Activated B cell treated with CpG ODN at 0.5 μM for 24 hours (primary cell): Measurements from ENCODE around the gene PITX2. TPM values are rescaled to one million over a fixed set of nuclear protein-coding genes. Genes with fewer than 3 reads are reported as not detected.

ENCODE experiments used
- ATAC-seq: fragments of 200-7000 bp; cut with Tn5 transposase; one replicate; pipeline ENCODE4 v1.10.0; 2021; ENCODE audit warnings: low read depth, mild to moderate bottlenecking, moderate library complexity
- CTCF ChIA-PET: fragments of 350-600 bp; sonication (Branson Sonifier 250); formaldehyde crosslinking; loops from one replicate; lab custom pipeline; 2021; ENCODE audit warnings: antibody characterized with exemption; lab: Charles Lee
- POLR2A ChIA-PET: fragments of 350-600 bp; sonication (Branson Sonifier 250); formaldehyde crosslinking; loops from one replicate; lab custom pipeline; 2021; ENCODE audit warnings: antibody characterized with exemption; lab: Charles Lee
- DNase-seq: peaks from one replicate; pipeline ENCODE4 v3.0.0; 2022
- H3K27ac Mint-ChIP-seq: one replicate; pipeline ENCODE4 v1.8.0; 2020; ENCODE audit warnings: mixed read lengths
- H3K27me3 Mint-ChIP-seq: one replicate; pipeline ENCODE4 v1.8.0; 2021; ENCODE audit warnings: mixed read lengths
- H3K36me3 Mint-ChIP-seq: one replicate; pipeline ENCODE4 v1.8.0; 2021; ENCODE audit warnings: low read depth, mixed read lengths
- H3K4me1 Mint-ChIP-seq: one replicate; pipeline ENCODE4 v1.8.0; 2021; ENCODE audit warnings: mixed read lengths
- H3K4me3 Mint-ChIP-seq: one replicate; pipeline ENCODE4 v1.8.0; 2020; ENCODE audit warnings: mild to moderate bottlenecking, mixed read lengths
- H3K9me3 Mint-ChIP-seq: one replicate; pipeline ENCODE4 v1.8.0; 2020; ENCODE audit warnings: mixed read lengths
- intact Hi-C: fragments of 100-400 bp; cut with micrococcal nuclease; formaldehyde crosslinking; loops from one replicate; pipeline ENCODE4 v1.15.1; 2024
- total RNA-seq: library from RNA; stranded (reverse); gene quantifications from 2 replicates; pipeline ENCODE4 v1.2.3, GENCODE V29; 2022
- TF ChIP-seq, protein P1 (sequence below): fragments of 200-600 bp; IDR thresholded peaks from one replicate; pipeline ENCODE4 v1.8.0; 2022; ENCODE audit warnings: antibody characterized with exemption, mild to moderate bottlenecking

PITX2 gene
- total RNA-seq, 1 donor from 2014 or later: not detected

DNA sequence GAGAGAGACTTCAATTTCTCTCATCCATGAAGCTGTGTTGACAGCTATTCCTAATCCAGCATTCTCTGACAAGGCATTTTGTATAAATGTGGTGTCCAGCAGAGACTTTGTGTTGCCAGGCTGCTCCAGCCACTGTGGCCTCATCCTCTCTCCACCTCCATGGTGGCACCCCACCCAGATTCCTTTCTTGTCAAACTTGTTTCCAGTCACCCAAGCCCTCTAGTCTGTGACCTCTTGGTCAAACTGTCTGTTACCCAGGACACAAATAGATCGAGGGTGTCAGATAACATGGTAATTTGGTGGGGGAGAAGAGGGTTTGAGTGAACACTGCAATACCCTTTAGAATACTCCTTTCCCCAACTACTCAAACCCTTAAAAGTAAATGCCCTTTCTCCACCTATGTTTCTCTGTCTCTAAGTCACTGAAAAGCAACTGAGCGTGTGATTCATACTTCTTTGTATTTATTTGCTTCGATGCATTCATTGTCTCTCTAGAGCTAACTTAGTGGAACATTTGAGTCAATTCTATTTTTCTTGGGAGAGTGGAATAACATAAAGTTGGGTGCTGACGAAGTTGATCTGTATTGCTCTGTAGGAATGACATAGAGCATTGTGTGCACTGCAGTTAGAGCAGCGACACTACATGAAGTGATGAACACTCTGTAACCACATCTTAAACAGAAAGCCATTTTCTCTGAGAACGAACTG is 13.7 kb downstream of the PITX2 start:
- H3K4me1 Mint-ChIP-seq: no peaks in the 10 kb centered on the region
- H3K9me3 Mint-ChIP-seq: no peaks in the 10 kb centered on the region
- H3K27ac Mint-ChIP-seq: no peak overlapping the region
- no peak for ATAC-seq
- no peak for DNase-seq
- ChIA-PET POLR2A (no interaction called here), CTCF (no interaction called here)
- H3K4me3 Mint-ChIP-seq: no peak overlapping the region
- H3K36me3 Mint-ChIP-seq: no peaks in the 10 kb centered on the region
- peaks cover 55% of the 10 kb centered on the region for H3K27me3 Mint-ChIP-seq
- TF ChIP-seq, protein P1, sequence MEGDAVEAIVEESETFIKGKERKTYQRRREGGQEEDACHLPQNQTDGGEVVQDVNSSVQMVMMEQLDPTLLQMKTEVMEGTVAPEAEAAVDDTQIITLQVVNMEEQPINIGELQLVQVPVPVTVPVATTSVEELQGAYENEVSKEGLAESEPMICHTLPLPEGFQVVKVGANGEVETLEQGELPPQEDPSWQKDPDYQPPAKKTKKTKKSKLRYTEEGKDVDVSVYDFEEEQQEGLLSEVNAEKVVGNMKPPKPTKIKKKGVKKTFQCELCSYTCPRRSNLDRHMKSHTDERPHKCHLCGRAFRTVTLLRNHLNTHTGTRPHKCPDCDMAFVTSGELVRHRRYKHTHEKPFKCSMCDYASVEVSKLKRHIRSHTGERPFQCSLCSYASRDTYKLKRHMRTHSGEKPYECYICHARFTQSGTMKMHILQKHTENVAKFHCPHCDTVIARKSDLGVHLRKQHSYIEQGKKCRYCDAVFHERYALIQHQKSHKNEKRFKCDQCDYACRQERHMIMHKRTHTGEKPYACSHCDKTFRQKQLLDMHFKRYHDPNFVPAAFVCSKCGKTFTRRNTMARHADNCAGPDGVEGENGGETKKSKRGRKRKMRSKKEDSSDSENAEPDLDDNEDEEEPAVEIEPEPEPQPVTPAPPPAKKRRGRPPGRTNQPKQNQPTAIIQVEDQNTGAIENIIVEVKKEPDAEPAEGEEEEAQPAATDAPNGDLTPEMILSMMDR: no peak
- intact Hi-C loops: no loop called here

DNA sequence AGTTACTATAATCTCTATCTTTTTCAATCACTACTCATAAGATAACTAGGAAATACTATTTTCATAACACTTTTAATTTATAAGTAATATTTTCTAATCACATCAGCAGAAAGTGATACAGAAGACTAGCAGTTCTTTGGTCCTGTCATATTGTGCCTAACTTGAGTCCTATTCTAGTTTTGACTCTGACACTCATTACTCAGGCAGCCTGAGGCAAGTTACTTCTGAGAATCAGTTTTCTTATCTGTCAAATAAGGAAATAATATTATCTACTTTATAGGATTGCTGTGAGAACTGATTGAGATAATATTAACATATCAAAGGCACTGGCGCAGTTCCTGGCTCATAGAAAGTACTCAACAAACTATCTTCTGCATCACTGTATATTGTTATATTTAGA is 17.8 kb downstream of the PITX2 start:
- no peaks in the 10 kb centered on the region for H3K36me3 Mint-ChIP-seq
- no peak overlapping the region for H3K4me3 Mint-ChIP-seq
- peaks cover 23% of the 10 kb centered on the region for H3K27me3 Mint-ChIP-seq
- DNase-seq (no peak), ATAC-seq (no peak)
- no peaks in the 10 kb centered on the region for H3K4me1 Mint-ChIP-seq
- H3K9me3 Mint-ChIP-seq: no peaks in the 10 kb centered on the region
- CTCF ChIA-PET: no interaction called here
- TF ChIP-seq, protein P1: no peak
- POLR2A ChIA-PET: no interaction called here
- H3K27ac Mint-ChIP-seq: no peak overlapping the region
- intact Hi-C loops: no loop called here

DNA sequence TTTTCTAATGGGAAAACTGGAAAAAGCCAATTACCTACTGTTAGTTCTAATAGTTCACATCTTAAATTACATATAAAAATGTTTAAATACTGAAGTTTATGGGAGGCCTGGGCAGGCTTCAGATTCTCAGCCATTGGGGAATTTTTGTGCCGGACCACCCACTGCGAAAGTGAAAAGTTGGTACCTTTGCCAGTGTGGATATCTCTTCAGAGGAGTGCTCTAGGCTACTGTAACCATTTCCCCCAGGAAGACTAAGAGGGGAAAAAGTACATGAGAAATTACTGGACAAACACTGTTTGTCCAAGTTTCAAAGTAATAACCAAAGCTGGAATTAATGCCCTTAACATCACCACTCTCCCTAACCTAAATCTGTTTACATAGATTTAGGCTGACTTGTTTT is 20.8 kb downstream of the PITX2 start:
- CTCF ChIA-PET: no interaction called here
- Mint-ChIP-seq H3K27ac (no peak overlapping the region), H3K36me3 (no peaks in the 10 kb centered on the region), H3K27me3 (peaks cover 4% of the 10 kb centered on the region), H3K4me3 (no peak overlapping the region), H3K4me1 (no peaks in the 10 kb centered on the region), H3K9me3 (no peaks in the 10 kb centered on the region)
- POLR2A ChIA-PET: no interaction called here
- no peak for DNase-seq
- intact Hi-C loops: no loop called here
- TF ChIP-seq, protein P1: no peak
- ATAC-seq: no peak

DNA sequence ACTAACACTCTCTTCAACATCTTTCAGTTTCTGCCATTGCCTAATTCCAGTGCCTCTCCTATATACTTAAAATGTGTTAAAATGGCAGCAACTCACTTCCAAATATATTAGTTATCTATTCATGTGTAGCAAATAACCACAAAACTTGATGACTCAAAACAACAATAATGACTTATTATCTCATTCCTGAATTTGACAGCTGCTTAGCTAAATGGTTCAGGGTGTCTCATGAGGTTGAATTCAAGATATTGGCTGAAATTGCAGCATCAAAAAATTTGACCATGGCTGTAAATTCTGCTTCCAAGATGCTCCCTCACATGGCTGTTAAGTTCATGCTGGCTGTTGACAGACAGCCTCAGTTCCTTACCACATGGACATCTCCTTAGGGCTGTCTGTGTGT is 25.3 kb downstream of the PITX2 start:
- CTCF ChIA-PET: no interaction called here

DNA sequence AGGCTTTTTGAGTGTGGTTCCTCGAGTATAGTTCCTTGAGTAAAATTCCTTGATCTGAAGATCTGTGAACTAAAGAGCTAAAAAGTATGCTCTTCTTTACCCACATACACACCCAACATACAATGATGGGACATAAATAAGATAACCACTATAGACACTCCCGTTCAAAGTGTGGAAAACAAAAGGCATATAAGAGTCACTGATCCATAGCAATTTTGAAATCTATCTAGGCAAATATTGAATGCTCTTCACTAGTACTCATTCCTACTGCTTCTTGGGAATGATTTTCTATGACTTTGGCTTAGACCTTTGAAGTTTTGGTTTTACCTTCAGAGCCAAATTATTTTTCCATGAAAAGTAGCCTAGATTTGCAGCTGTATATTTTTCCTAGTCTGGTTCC is 26.4 kb downstream of the PITX2 start:
- TF ChIP-seq, protein P1: no peak
- POLR2A ChIA-PET: no interaction called here
- Mint-ChIP-seq H3K36me3 (no peaks in the 10 kb centered on the region), H3K27me3 (peaks cover 2% of the 10 kb centered on the region), H3K4me3 (no peak overlapping the region), H3K4me1 (no peaks in the 10 kb centered on the region), H3K27ac (no peak overlapping the region), H3K9me3 (peaks cover 6% of the 10 kb centered on the region)
- DNase-seq: no peak
- no peak for ATAC-seq
- intact Hi-C loops: no loop called here
- CTCF ChIA-PET: no interaction called here

More for the DNA sequence above, 25.3 kb downstream of the PITX2 start:
- Mint-ChIP-seq H3K27me3 (peaks cover 2% of the 10 kb centered on the region), H3K4me1 (no peaks in the 10 kb centered on the region), H3K9me3 (peaks cover 6% of the 10 kb centered on the region), H3K4me3 (no peak overlapping the region), H3K27ac (no peak overlapping the region), H3K36me3 (no peaks in the 10 kb centered on the region)
- TF ChIP-seq, protein P1: no peak
- DNase-seq (no peak), ATAC-seq (no peak)
- intact Hi-C loops: no loop called here
- POLR2A ChIA-PET: no interaction called here
